Measurements from ENCODE around the gene ZNF22. TPM values are rescaled to one million over a fixed set of nuclear protein-coding genes. Genes with fewer than 3 reads are reported as not detected.
A peak's percentile ranks its signal among the peaks of the same experiment; 100 is the strongest.

ZNF22 gene
- total and polyA plus RNA-seq, 9 donors: 44.3 to 57.8 (median 49.9) TPM

- peaks cover 52% of the 10 kb centered on the region for H3K36me3 ChIP-seq (ENCODE audit: control insufficient read depth, insufficient read depth, low read length)
- WGBS (ENCODE audit: insufficient coverage): 87% methylated on average over 7 of the region's 8 CpGs
- no peak overlapping the region for H3K27ac ChIP-seq (ENCODE audit: low read length)
- no peak for DNase-seq
- H3K9me3 ChIP-seq (replicated peaks; ENCODE audit: control insufficient read depth, low read depth, low read length): no peaks in the 10 kb centered on the region
- H3K4me1 ChIP-seq (ENCODE audit: control insufficient read depth, insufficient read depth, low read length): peaks cover 82% of the 10 kb centered on the region
- H3K4me3 ChIP-seq (ENCODE audit: low read length): no peak overlapping the region
- no peaks in the 10 kb centered on the region for H3K27me3 ChIP-seq (ENCODE audit: control insufficient read depth, insufficient read depth, low read length)
These were observed 29.8 kb upstream of the ZNF22 start for GRCh38 chr10:44970812-44971395.

GRCh38 chr10:44971434-44971833 lies 29.3 kb upstream of the ZNF22 start:
- DNase-seq: no peak
- Histone ChIP-seq H3K9me3 (replicated peaks; ENCODE audit: control insufficient read depth, low read depth, low read length) (no peaks in the 10 kb centered on the region), H3K4me1 (ENCODE audit: control insufficient read depth, insufficient read depth, low read length) (peaks cover 81% of the 10 kb centered on the region), H3K36me3 (ENCODE audit: control insufficient read depth, insufficient read depth, low read length) (peaks cover 56% of the 10 kb centered on the region), H3K27ac (ENCODE audit: low read length) (no peak overlapping the region), H3K4me3 (ENCODE audit: low read length) (no peak overlapping the region), H3K27me3 (ENCODE audit: control insufficient read depth, insufficient read depth, low read length) (no peaks in the 10 kb centered on the region)
- WGBS (ENCODE audit: insufficient coverage): 87% methylated on average over 9 of the region's 11 CpGs

- DNase-seq: no peak
- Histone ChIP-seq H3K4me1 (ENCODE audit: control insufficient read depth, insufficient read depth, low read length) (peaks cover 83% of the 10 kb centered on the region), H3K9me3 (replicated peaks; ENCODE audit: control insufficient read depth, low read depth, low read length) (no peaks in the 10 kb centered on the region), H3K4me3 (ENCODE audit: low read length) (no peak overlapping the region), H3K27ac (ENCODE audit: low read length) (no peak overlapping the region), H3K27me3 (ENCODE audit: control insufficient read depth, insufficient read depth, low read length) (no peaks in the 10 kb centered on the region), H3K36me3 (ENCODE audit: control insufficient read depth, insufficient read depth, low read length) (peaks cover 63% of the 10 kb centered on the region)
- WGBS (ENCODE audit: insufficient coverage): 91% methylated on average over 5 of the region's 12 CpGs
These were observed 28.6 kb upstream of the ZNF22 start for GRCh38 chr10:44971935-44972757.

- Histone ChIP-seq H3K36me3 (ENCODE audit: control insufficient read depth, insufficient read depth, low read length) (peaks cover 65% of the 10 kb centered on the region), H3K9me3 (replicated peaks; ENCODE audit: control insufficient read depth, low read depth, low read length) (no peaks in the 10 kb centered on the region), H3K4me1 (ENCODE audit: control insufficient read depth, insufficient read depth, low read length) (peaks cover 83% of the 10 kb centered on the region), H3K27ac (ENCODE audit: low read length) (peak overlapping the region; percentile 13), H3K4me3 (ENCODE audit: low read length) (no peak overlapping the region), H3K27me3 (ENCODE audit: control insufficient read depth, insufficient read depth, low read length) (no peaks in the 10 kb centered on the region)
- DNase-seq: no peak
- WGBS (ENCODE audit: insufficient coverage): 63% methylated on average over 5 of the region's 6 CpGs
These were observed 27.8 kb upstream of the ZNF22 start for GRCh38 chr10:44972874-44973306.

- Histone ChIP-seq H3K27me3 (ENCODE audit: control insufficient read depth, insufficient read depth, low read length) (no peaks in the 10 kb centered on the region), H3K27ac (ENCODE audit: low read length) (peak overlapping the region; percentile 15), H3K4me3 (ENCODE audit: low read length) (no peak overlapping the region), H3K9me3 (replicated peaks; ENCODE audit: control insufficient read depth, low read depth, low read length) (no peaks in the 10 kb centered on the region), H3K4me1 (ENCODE audit: control insufficient read depth, insufficient read depth, low read length) (peaks cover 83% of the 10 kb centered on the region), H3K36me3 (ENCODE audit: control insufficient read depth, insufficient read depth, low read length) (peaks cover 65% of the 10 kb centered on the region)
- DNase-seq: no peak
- 58% methylated on average over 10 of the region's 18 CpGs for WGBS (ENCODE audit: insufficient coverage)
These were observed 27.2 kb upstream of the ZNF22 start for GRCh38 chr10:44973323-44974081.

GRCh38 chr10:44974082-44974627 lies 26.6 kb upstream of the ZNF22 start:
- Histone ChIP-seq H3K27me3 (ENCODE audit: control insufficient read depth, insufficient read depth, low read length) (no peaks in the 10 kb centered on the region), H3K27ac (ENCODE audit: low read length) (peak overlapping the region; percentile 59), H3K4me1 (ENCODE audit: control insufficient read depth, insufficient read depth, low read length) (peaks cover 83% of the 10 kb centered on the region), H3K4me3 (ENCODE audit: low read length) (no peak overlapping the region), H3K9me3 (replicated peaks; ENCODE audit: control insufficient read depth, low read depth, low read length) (no peaks in the 10 kb centered on the region), H3K36me3 (ENCODE audit: control insufficient read depth, insufficient read depth, low read length) (peaks cover 62% of the 10 kb centered on the region)
- DNase-seq: no peak
- WGBS (ENCODE audit: insufficient coverage): 42% methylated on average over 6 of the region's 7 CpGs

GRCh38 chr10:44974628-44975430 lies 25.9 kb upstream of the ZNF22 start:
- WGBS (ENCODE audit: insufficient coverage): 4% methylated on average over 39 of the region's 46 CpGs
- DNase-seq: peak; percentile 77

GRCh38 chr10:44975431-44976331 lies 25.0 kb upstream of the ZNF22 start:
- peak overlapping the region; percentile 37 for H3K27ac ChIP-seq (ENCODE audit: low read length)
- no peaks in the 10 kb centered on the region for H3K27me3 ChIP-seq (ENCODE audit: control insufficient read depth, insufficient read depth, low read length)
- H3K4me1 ChIP-seq (ENCODE audit: control insufficient read depth, insufficient read depth, low read length): peaks cover 89% of the 10 kb centered on the region
- 43% methylated on average over 5 of the region's 10 CpGs for WGBS (ENCODE audit: insufficient coverage)
- H3K36me3 ChIP-seq (ENCODE audit: control insufficient read depth, insufficient read depth, low read length): peaks cover 47% of the 10 kb centered on the region
- H3K9me3 ChIP-seq (replicated peaks; ENCODE audit: control insufficient read depth, low read depth, low read length): no peaks in the 10 kb centered on the region
- H3K4me3 ChIP-seq (ENCODE audit: low read length): peak overlapping the region; percentile 15
- peak; percentile 69 for DNase-seq

More at GRCh38 chr10:44974628-44975430, 25.9 kb upstream of the ZNF22 start:
- peak overlapping the region; percentile 35 for H3K4me3 ChIP-seq (ENCODE audit: low read length)
- peak overlapping the region; percentile 75 for H3K27ac ChIP-seq (ENCODE audit: low read length)
- H3K27me3 ChIP-seq (ENCODE audit: control insufficient read depth, insufficient read depth, low read length): no peaks in the 10 kb centered on the region
- peaks cover 56% of the 10 kb centered on the region for H3K36me3 ChIP-seq (ENCODE audit: control insufficient read depth, insufficient read depth, low read length)
- H3K4me1 ChIP-seq (ENCODE audit: control insufficient read depth, insufficient read depth, low read length): peaks cover 83% of the 10 kb centered on the region
- no peaks in the 10 kb centered on the region for H3K9me3 ChIP-seq (replicated peaks; ENCODE audit: control insufficient read depth, low read depth, low read length)
